CD14-positive monocyte (primary cell): Measurements from ENCODE around the gene HPSE2. TPM values are rescaled to one million over a fixed set of nuclear protein-coding genes. Genes with fewer than 3 reads are reported as not detected.

Source experiments
- DNase-seq, 3 donors: peaks; one replicate each; pipeline ENCODE4 v3.0.0-alpha.2; 2011 to 2022
- H2AFZ ChIP-seq: 2 replicates; pipeline ENCODE4 v1.6.0; 2012; ENCODE audit warnings: mild to moderate bottlenecking, low read depth, low read length, inconsistent platforms; ENCODE audit not compliant: insufficient read depth, poor library complexity, severe bottlenecking
- H3K27ac ChIP-seq, 2 donors: 1 replicate in 1 of 2; 2 replicates in 1 of 2; pipeline ENCODE4 v1.5.1; 2012 to 2013; ENCODE audit warnings: low read length in 2 of 2, control low read depth in 1 of 2, inconsistent platforms in 1 of 2, low read depth in 1 of 2, mild to moderate bottlenecking in 1 of 2
- H3K27me3 ChIP-seq, 2 donors: one replicate each; pipeline versions ENCODE4 v1.6.0 to v1.6.1; 2011 to 2013; ENCODE audit warnings: low read length in 2 of 2; ENCODE audit not compliant: control insufficient read depth in 2 of 2, insufficient read depth in 2 of 2
- H3K36me3 ChIP-seq, 2 donors: replicated peaks in 1 of 2; 1 replicate in 1 of 2; 2 replicates in 1 of 2; pipeline versions ENCODE4 v1.5.1 to v1.6.1; 2012 to 2013; ENCODE audit warnings: low read length in 2 of 2, control low read depth in 1 of 2, inconsistent platforms in 1 of 2, mild to moderate bottlenecking in 1 of 2; ENCODE audit not compliant: insufficient read depth in 2 of 2, control insufficient read depth in 1 of 2
- H3K4me1 ChIP-seq, 2 donors: 1 replicate in 1 of 2; 2 replicates in 1 of 2; pipeline versions ENCODE4 v1.5.1 to v1.6.1; 2012 to 2013; ENCODE audit warnings: low read length in 2 of 2, control low read depth in 1 of 2, inconsistent platforms in 1 of 2, mild to moderate bottlenecking in 1 of 2, moderate library complexity in 1 of 2; ENCODE audit not compliant: insufficient read depth in 2 of 2, control insufficient read depth in 1 of 2
- H3K4me2 ChIP-seq: replicated peaks from 2 replicates; pipeline ENCODE3; 2012; ENCODE audit warnings: low read length, moderate library complexity, mild to moderate bottlenecking; ENCODE audit not compliant: poor library complexity, severe bottlenecking; ENCODE audit errors: extremely low read depth
- H3K4me3 ChIP-seq, 3 experiments: fragments of 200-600 bp in 1 of 3; sonication (generic) in 1 of 3; replicated peaks in 1 of 3; 1 replicate in 2 of 3; 2 replicates in 1 of 3; pipeline ENCODE4 v1.5.1; 2011 to 2013; ENCODE audit warnings: low read length in 3 of 3, mild to moderate bottlenecking in 3 of 3, control low read depth in 2 of 3, low read depth in 2 of 3, inconsistent platforms in 1 of 3, moderate library complexity in 1 of 3
- H3K79me2 ChIP-seq: 2 replicates; pipeline ENCODE4 v1.6.0; 2012; ENCODE audit warnings: mild to moderate bottlenecking, control low read depth, inconsistent platforms, low read length, moderate library complexity; ENCODE audit not compliant: insufficient read depth
- H3K9ac ChIP-seq: 2 replicates; pipeline ENCODE4 v1.6.0; 2017; ENCODE audit warnings: low read length, mild to moderate bottlenecking; ENCODE audit not compliant: insufficient read depth, poor library complexity, severe bottlenecking
- H3K9me3 ChIP-seq, 2 donors: replicated peaks in 1 of 2; 1 replicate in 1 of 2; 2 replicates in 1 of 2; pipeline versions ENCODE4 v1.5.1 to v1.6.1; 2012 to 2013; ENCODE audit warnings: low read length in 2 of 2, control low read depth in 1 of 2; ENCODE audit not compliant: control insufficient read depth in 1 of 2, insufficient read depth in 1 of 2
- H4K20me1 ChIP-seq: 2 replicates; pipeline ENCODE4 v1.6.0; 2012; ENCODE audit warnings: mild to moderate bottlenecking, low read length, control low read depth, moderate library complexity; ENCODE audit not compliant: insufficient read depth
- H3K27ac Mint-ChIP-seq, 7 donors: one replicate each; pipeline ENCODE4 v1.8.0; 2020; ENCODE audit warnings: mild to moderate bottlenecking in 7 of 7, mixed read lengths in 7 of 7, moderate library complexity in 6 of 7, inconsistent platforms in 2 of 7
- H3K27me3 Mint-ChIP-seq, 3 donors: one replicate each; pipeline ENCODE4 v1.8.0; 2021 to 2022; ENCODE audit warnings: low read depth in 3 of 3, mild to moderate bottlenecking in 3 of 3, mixed read lengths in 3 of 3, moderate library complexity in 3 of 3, inconsistent platforms in 1 of 3
- H3K36me3 Mint-ChIP-seq, 2 donors: one replicate each; pipeline ENCODE4 v1.8.0; 2020; ENCODE audit warnings: mixed read lengths in 2 of 2, inconsistent platforms in 1 of 2, mild to moderate bottlenecking in 1 of 2
- H3K4me1 Mint-ChIP-seq: one replicate; pipeline ENCODE4 v1.8.0; 2020; ENCODE audit warnings: mild to moderate bottlenecking, mixed read lengths
- H3K4me3 Mint-ChIP-seq, 2 donors: one replicate each; pipeline ENCODE4 v1.8.0; 2020; ENCODE audit warnings: mild to moderate bottlenecking in 2 of 2, mixed read lengths in 2 of 2, moderate library complexity in 1 of 2
- H3K9me3 Mint-ChIP-seq, 7 donors: one replicate each; pipeline ENCODE4 v1.8.0; 2020 to 2022; ENCODE audit warnings: mixed read lengths in 7 of 7, mild to moderate bottlenecking in 6 of 7, moderate library complexity in 6 of 7, inconsistent platforms in 2 of 7
- CTCF ChIP-seq: fragments of 200-600 bp; IDR thresholded peaks from one replicate; pipeline ENCODE4 v1.8.0; 2022; ENCODE audit warnings: antibody characterized with exemption, mild to moderate bottlenecking
- WGBS: methylation state at CpG from one replicate; pipeline ENCODE4 v1.1.5; 2013; ENCODE audit warnings: missing lambda C conversion rate; ENCODE audit not compliant: insufficient coverage; 5-methylcytosine and 5-hydroxymethylcytosine counted together
- intact Hi-C, 2 donors: fragments of 100-400 bp; cut with micrococcal nuclease; formaldehyde crosslinking; loops; one replicate each; pipeline versions ENCODE4 v1.15.0 to v1.15.1; 2023
- polyA plus RNA-seq, 3 donors: library from polyadenylated mRNA; depleted of rRNA in 1 of 3; unstranded in 2 of 3; stranded (reverse) in 1 of 3; fragments of 300-500 nt in 2 of 3; fragments of >200 nt in 1 of 3; fragmentation: Illumina TruSeq in 2 of 3; gene quantifications; 1 replicate in 2 of 3; 2 replicates in 1 of 3; pipeline ENCODE4 v1.2.3, GENCODE V29; 2012 to 2021

HPSE2 gene
- polyA plus RNA-seq, 3 donors = not detected

GRCh38 chr10:99125879-99126278, 109.8 kb downstream of the HPSE2 start:
- Histone ChIP-seq H3K4me2 (no peak overlapping the region), H3K36me3 (no peaks in the 10 kb centered on the region), H3K27ac (no peak overlapping the region), H4K20me1 (no peaks in the 10 kb centered on the region), H3K9ac (no peak overlapping the region), H3K9me3 (peaks cover 0 to 26% of the 10 kb centered on the region in 2 donors), H3K4me3 (no peak overlapping the region), H2AFZ (no peak overlapping the region), H3K27me3 (no peaks in the 10 kb centered on the region), H3K4me1 (no peaks in the 10 kb centered on the region), H3K79me2 (no peaks in the 10 kb centered on the region)
- Mint-ChIP-seq H3K36me3 (no peaks in the 10 kb centered on the region), H3K4me3 (no peak overlapping the region), H3K4me1 (no peaks in the 10 kb centered on the region), H3K27ac (no peak overlapping the region), H3K9me3 (peaks cover 4 to 20% (median 12%) of the 10 kb centered on the region in 7 donors), H3K27me3 (no peaks in the 10 kb centered on the region)
- intact Hi-C loops = no loop called here
- TF ChIP-seq CTCF = no peak
- DNase-seq = no peak
- WGBS = 97% methylated on average over 3 of the region's 3 CpGs

GRCh38 chr10:99124376-99124775, 111.3 kb downstream of the HPSE2 start:
- no peaks in the 10 kb centered on the region for H4K20me1 ChIP-seq
- H3K4me2 ChIP-seq = no peak overlapping the region
- H3K27ac Mint-ChIP-seq = no peak overlapping the region
- no peak for DNase-seq
- H3K27me3 Mint-ChIP-seq = no peaks in the 10 kb centered on the region
- no peak overlapping the region for H3K27ac ChIP-seq
- intact Hi-C loops = no loop called here
- no peak overlapping the region for H3K9ac ChIP-seq
- no peaks in the 10 kb centered on the region for H3K27me3 ChIP-seq
- no peak for TF ChIP-seq CTCF
- H3K4me1 ChIP-seq = no peaks in the 10 kb centered on the region
- H3K4me3 ChIP-seq = no peak overlapping the region
- H3K9me3 ChIP-seq = peaks cover 0 to 26% of the 10 kb centered on the region in 2 donors
- WGBS = 94% methylated on average over 1 of the region's 1 CpG
- no peaks in the 10 kb centered on the region for H3K36me3 ChIP-seq
- no peaks in the 10 kb centered on the region for H3K79me2 ChIP-seq
- no peak overlapping the region for H3K4me3 Mint-ChIP-seq
- no peaks in the 10 kb centered on the region for H3K4me1 Mint-ChIP-seq
- H3K36me3 Mint-ChIP-seq = no peaks in the 10 kb centered on the region
- peaks cover 4 to 20% (median 11%) of the 10 kb centered on the region in 7 donors for H3K9me3 Mint-ChIP-seq
- no peak overlapping the region for H2AFZ ChIP-seq
